GM19467 (cell line): Measurements from ENCODE around the gene ATXN1.
A peak's percentile ranks its signal among the peaks of the same experiment; 100 is the strongest.

Source experiments
- ATAC-seq: cut with Tn5 transposase; IDR thresholded peaks from one replicate; pipeline ENCODE4 v1.9.1; 2021; ENCODE audit warnings: mild to moderate bottlenecking, moderate library complexity; ENCODE audit not compliant: unreplicated experiment

The ATXN1 gene

DNA sequence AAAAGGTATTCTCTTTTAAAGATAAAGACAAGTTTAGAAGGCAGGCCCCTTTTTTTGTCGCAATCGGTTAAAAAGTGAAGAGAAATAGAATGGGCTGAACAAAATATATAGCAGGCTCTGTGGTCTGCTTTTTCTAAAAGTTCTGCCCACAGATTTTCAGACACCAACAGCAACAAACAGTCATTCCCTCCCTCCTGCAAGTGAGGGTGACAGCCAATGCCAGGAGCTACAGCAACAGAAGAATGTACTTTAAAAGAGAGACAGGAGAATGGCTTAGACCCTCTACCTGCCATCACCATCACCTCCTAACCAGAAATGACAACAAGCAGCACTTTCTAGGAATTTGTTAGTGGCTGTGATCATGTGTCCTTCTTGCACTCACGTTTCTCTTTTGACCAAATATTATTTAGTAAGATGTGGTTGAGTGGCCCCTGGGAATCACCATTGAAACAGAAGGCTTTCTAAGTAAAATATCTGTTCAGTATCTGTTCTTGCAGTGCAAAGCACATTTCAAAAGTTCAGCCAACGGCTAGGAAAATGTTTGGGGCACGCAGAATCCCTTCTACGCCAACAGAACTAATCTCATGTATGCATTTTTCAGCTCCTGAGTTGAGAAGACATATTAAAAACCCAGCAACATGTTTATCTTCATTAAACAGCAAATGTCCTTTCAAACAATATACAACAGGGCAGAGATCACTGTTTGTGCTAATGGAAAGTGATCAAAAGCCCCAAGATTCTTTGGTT lies 248.5 kb downstream of the ATXN1 start:
- ATAC-seq: no peak

DNA sequence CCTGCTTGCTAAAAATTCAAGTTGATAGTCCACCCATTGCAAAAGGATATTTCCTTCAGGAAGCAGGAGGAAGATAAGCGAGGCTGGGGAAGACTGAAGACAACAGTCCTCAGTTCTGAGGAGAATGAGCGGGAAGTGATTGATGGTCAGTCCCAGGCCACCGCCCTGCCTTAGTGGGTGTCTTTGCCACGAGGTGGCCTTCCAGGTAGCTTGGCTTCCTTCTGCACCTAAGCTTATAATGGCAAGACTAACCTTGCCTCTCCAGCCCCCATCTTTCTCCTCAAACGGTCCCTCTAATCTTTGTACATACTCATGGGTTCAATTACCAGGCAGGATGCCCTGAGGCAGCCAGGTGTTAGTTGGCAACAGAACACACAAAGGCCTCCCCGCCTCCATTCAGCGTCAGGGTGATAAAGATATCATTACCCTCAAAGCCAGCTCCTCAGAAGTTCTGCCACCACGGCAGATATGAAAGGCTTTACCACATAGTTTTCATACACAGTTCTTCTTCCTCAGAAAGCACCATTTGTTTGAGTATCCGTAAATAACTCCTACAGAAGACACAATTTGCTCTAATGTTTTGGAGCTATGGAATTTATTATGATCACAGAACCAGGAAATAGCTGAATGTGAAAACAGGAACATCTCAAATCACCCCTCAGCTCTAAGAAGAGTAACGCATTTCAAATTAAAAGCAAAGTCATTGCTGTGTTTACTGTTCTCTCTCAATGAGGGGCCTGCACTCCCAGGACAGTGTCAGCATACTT lies 249.4 kb downstream of the ATXN1 start:
- ATAC-seq: peak; percentile 49

DNA sequence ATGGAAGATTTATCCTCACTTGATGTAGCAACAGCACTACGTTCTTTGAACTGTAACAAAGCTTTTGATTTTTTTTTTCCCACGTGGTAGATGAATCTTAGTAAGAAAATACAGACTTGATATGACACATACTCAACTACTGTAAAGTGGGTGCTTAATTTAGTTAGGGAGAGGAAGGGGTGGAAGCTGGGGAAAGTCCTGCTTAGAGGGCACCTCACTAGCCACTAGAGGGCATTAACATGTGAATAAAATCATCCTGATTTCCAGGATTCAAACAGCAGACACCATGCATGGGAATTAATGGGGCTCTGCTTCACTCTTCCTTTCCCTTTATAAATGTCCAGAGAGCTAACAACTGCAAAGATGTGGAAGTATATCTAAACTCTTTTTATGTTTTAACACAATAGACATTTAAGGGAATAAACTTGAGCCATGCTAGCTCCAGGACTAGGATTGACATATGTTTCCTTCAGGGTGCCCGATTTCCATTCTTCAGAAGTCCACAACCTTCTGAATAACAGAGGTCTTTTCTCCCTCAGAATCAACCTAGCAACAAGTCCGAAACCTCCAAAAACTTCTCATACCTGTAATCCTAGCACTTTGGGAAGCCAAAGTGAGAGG lies 250.1 kb downstream of the ATXN1 start:
- ATAC-seq: no peak

DNA sequence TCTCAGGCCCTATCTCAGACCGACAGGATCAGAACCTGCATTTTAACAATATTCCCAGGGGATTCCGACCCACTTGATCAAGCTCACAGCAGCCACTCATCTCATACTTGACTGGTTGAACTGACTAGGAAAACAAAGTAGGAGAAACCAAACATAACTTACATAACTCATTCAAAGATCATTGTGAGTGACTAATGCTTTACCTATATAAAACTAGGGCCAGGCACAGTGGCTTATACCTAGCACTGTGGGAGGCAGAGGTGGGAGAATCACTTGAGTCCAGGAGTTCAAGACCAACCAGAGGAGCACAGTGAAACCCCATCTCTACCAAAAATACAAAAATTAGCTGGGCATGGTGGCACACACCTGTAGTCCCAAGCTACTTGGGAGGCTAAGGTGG lies 251.0 kb downstream of the ATXN1 start:
- no peak for ATAC-seq

DNA sequence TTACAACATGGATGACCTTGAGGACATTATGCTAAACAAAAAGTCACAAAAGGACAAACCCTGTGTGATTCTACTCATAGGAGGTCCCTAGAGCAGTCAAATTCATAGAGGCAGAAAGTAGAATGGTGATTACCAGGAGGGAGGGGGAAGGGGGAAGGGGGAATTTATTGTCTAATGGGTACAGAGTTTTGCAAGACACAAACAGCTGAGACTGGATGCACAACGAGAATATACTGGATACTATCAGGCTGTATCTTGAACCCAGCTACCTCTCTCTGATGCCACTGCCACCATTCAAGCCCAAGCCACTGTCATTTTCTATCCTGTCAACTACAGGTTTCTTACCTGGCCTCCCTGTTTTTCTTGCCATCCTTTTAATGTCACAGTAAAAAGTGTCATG lies 252.3 kb downstream of the ATXN1 start:
- ATAC-seq: no peak

DNA sequence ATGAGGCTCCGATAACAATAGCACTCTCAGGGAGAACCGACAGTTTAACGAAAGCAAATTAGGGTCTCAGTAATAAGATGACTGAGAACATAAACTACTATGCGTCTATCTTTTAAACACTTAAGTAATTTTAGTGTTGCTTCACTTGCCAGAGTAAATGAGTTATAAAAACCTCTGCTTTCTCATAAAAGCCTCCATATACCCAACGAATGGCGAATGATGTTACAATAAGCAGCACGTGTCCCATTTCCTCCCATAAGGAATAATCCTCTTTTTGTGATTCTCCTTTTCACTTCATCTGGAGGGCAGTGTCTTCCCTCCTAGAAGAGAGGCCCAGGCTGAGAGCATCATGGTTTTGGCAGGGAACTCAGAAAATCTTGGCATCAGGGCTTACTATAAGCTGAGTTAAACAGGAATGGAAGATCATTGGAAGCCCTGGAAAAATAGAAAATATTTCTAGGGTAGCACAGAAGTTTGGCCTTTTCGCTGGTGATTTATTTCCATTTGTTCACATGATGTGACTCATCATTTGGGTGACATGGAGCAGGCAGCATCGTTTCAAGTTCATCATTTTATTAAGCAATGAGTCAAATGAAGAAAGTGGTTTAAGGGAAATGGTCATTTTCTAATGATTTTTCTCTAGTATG lies 255.4 kb downstream of the ATXN1 start:
- ATAC-seq: no peak

DNA sequence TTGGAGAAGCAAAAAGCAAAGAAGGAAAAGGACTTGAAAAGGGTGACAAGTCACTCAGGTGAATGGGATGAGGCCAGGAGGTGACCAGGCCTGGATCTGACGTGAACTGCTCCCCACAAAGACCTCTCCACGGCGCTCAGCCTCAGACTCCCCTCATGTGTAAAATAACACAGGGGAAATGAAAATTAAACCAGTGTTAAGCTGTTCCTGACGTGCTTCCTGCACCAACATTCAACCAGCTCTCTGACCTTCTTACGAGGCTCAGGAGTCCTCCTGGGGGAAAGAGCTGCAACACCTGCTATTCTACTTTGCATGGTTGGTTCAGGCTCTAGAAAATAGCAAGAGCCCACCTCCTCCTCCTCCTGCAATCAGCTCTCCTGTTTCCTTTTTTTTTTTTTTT lies 256.7 kb downstream of the ATXN1 start:
- no peak for ATAC-seq

DNA sequence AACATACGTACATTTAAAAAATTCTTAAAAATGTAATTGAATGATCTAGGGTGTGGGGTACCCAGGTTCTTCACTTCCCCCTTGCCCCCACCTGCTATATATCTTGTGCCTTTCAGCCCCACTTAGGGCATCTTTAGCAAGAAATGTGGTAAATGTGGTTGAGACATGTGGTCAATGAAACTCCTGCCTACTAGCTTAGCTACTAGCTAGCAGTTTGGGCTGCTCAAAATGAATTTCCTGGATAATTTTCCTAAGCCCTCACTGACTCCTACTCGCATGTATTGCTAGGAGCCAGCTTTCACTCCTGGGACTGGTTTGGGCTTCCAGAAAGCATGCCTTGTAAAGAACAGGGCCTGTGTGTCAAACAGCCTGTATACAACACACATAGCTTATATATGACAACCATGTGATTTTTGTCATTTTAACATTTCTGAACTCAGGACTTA lies 257.3 kb downstream of the ATXN1 start:
- ATAC-seq: peak; percentile 70

DNA sequence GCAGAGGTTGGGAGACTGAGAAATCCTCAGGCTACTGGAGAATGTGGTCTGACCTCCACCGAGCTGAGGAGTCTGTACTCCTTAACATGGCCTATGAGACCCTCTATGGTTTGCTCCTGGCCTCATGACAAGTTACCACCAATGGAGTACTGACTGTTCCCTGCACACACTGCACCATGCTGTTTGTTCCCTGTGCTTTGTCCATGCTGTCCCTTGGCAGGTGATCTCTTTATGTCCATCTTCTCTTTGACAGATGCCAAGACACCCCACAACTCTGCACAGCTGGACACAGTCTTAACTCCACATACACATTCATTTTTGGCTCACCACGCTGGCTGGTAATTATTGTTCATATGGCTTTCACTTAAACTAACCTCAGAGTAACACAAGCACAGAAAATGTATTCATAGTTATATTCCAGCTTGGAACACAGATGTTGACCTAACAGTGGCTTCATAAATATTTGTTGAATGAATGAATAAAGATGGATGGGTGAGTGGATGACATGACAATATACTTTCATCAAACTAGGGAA lies 258.0 kb downstream of the ATXN1 start:
- no peak for ATAC-seq

DNA sequence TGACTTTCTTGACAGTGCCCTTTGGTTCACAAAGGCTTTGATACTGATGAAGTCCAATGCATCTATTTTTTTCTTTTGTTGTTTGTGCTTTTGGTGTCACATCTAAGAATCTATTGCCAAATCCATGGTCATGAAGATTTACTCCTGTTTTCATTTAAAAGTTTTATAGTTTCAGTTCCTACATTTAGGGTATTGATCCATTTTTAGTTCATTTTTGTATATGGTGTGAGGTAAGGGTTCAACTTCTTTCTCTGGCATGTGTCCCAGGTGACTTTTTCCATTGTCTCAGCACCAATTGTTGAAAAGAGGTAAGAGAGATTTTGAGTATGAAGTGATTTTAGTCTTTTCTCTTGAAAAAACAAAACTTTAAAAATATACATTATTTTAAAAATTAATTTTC lies 262.3 kb downstream of the ATXN1 start:
- no peak for ATAC-seq

DNA sequence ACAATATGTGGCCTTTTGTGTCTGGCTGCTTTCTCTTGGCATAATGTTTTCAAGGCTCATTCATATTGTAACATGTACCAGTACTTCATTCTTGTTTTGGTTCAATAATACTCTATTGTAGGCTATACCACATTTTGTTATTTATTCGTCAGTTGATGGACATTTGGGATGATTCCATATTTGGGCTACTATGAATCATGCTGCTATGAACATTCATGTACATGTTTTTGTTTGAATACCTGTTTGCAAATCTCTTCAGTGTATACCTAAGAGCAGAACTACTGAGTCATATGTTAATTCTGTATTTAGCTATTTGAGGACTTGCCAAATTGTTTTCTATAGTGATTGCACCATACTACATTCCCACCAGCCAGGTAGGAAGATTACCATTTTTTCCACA lies 263.0 kb downstream of the ATXN1 start:
- no peak for ATAC-seq

DNA sequence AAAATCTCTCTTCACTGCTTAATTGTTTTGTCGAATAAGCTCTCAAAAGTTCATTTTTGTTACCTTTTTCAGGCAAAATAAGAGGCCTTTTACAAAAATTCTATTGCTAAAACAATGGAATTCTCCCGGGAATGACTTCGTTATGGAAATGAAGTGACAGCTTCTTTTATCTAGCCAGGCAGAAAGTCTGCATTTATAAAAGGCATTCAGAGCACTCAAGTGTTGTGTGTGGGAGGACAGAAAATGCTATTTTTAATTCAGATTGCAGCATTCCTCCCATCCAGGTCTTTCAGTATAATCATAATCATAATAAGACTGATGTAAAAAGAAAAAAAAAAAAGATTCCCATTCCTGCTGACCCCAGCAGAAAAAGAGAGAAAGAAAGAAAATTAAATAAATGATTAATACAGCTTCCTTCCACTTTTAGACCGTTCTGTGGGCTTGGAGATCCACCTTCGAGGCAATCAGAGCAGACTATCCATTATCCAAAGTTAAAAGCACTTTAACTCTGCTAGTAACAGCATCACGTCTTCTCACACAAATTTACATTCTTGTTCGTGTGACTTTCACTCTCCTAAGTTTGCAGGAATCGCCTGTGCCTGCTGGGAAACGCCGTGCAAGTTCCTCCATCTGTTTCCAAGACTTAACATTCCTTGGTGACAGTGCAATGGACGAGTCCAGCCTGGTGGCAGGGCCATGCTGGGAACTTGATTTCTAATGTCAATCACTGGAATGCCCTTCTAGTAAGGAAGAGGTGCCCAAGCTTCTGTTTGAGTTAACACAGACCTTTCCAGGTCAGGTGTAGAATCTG lies 264.1 kb downstream of the ATXN1 start:
- ATAC-seq: no peak

DNA sequence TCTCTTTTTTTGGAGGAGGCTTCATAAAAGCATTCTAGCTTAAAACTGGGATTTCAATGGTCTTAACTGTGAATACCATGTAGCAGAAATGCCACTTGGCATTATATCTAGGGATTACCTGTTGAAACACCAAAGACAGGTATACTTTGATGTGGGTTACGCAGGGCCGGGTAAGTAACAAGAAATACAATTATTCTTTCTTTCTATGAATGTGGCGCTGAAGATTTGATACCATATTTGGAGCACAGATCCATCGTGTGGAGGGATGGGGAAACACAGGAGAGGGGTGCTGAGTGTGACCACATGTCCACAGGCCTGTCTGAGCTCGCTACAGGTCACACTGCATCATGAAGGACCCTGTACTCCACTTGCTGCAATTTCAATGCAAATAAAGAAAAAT lies 265.1 kb downstream of the ATXN1 start:
- no peak for ATAC-seq

DNA sequence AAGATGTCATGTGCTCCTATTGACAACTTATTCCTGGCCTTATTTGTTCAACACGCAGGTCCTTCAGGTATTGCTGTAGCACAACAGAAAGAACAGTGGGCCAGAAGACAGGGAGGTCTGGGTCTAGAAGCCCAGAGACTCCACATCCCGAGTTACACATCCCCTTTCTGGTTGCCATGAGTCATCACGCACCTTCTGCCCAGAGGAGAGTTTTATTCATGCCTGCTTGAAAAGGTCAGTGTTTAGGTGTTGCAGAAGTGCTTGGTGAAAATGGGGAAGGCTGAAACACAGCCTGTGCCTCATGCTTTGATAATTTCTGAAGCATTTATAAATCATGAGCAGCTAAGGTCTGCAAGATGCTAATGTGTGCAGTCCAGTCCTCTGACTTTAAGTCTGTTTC lies 266.5 kb downstream of the ATXN1 start:
- ATAC-seq: peak; percentile 81

DNA sequence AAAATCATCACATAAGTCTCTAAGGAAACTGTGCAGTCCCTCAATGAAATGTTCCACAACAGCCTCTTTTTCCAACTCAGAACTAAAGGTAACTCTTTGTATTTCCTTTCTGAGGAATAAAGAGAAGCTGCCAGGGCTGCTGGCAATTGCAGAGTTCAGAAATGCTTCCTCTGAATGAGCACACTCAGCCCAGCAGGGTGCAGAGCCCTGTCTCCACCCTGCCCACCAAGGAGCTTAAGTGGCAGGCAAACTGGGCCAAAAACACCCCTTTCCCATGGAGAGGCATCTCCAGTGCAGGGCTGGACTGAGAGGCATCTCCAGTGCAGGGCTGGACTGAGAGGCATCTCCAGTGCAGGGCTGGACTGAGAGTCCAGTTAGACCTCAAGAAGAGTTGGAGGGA lies 267.5 kb downstream of the ATXN1 start:
- ATAC-seq: no peak

DNA sequence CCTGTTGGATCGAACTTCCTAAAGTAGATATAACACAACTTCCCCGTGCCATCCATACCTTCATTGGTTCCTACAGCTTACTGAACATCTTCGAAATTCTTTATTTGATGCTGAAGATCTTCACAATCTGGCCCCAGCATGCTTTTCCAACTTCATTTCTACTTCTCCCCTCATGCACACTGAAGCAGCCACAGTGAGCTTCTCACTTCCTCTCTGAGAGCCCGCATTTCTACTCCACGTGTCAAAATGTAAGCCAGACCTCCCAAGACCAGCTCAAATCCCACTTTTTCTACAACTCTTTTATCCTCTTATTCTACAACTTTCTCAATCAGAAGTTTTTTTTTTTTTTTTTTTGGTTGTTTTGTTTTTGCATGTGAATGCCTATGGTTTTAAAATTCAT lies 268.1 kb downstream of the ATXN1 start:
- ATAC-seq: no peak

DNA sequence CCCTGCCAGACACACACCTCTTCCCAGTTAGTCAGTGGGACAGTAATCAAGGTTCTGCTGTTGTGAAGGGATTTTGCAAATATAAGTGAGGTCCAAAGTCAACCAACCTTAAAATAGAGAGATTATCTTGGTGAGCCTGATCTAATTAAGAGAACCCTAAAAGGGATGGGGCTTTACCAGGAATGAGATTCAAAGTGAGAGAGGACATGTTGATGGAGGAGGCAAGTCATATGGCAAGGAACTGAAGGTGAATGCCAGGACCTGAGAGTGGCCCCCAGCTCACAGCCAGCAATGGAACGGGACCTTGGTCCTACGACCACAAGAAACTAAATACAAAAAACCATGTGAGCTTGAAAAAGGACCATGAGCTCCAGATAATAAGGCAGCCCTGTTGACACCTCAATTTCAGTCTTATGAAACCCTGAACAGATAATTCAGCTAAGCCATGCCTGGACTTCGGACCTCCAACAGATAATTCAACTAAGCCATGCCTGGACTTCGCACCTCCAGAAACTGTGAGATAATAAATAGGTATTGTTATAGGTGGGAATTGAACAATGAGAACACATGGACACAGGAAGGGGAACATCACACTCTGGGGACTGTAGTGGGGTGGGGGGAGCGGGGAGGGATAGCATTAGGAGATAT lies 269.5 kb downstream of the ATXN1 start:
- no peak for ATAC-seq

DNA sequence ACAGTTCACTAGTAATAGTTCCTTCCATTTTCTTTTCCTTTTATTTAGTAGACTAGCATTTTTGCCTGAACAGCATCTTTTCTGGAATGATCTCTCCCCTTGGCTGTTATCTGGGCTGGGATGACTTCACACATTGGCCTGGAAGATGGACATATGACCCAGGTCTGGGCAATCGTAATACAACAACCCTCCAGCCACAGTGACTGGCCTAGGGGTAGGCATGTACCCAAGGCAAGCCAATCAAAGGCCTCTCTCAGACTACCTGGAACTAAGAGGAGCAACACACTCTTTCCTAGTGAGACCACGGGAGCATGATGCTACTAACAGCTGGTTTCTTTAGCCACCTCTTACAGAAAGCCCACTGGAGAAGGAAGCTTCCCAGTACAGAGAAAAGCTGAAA lies 270.6 kb downstream of the ATXN1 start:
- no peak for ATAC-seq

DNA sequence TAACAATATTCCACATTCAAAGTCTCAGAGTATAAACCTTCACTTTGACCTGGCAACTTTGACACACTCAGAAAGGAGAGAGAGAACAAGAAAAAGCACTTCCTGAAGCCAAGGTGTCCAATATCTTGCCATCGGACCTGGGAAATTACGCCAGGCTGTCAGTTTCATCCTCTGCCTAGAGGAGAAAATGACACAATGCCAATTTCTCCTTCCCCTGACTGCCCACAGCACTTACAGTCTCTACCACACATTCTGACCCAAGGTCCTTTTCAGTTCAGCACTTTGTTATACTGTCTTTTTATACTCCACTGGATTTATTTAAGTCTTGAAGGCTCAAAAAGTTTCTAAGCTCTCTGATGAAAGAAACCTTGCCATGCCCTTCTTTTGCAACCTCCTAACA lies 272.4 kb downstream of the ATXN1 start:
- no peak for ATAC-seq
